H1 (cell line): ENCODE measurements around the gene SPOCK1. TPM values are rescaled to one million over a fixed set of nuclear protein-coding genes. Genes with fewer than 3 reads are reported as not detected.

Source experiments
- ATF2 ChIP-seq: IDR thresholded peaks from 2 replicates; pipeline ENCODE4 v1.6.1; 2012; ENCODE audit warnings: low read length, inconsistent platforms
- BCL11A ChIP-seq, 2 experiments: IDR thresholded peaks; one replicate each; pipeline ENCODE4 v1.6.1; 2011; ENCODE audit warnings: low read depth in 2 of 2, low read length in 2 of 2, mild to moderate bottlenecking in 2 of 2
- CBX5 ChIP-seq: fragments of 300-800, 300-1000 bp; sonication (generic); IDR thresholded peaks from 2 replicates; pipeline ENCODE4 v1.7.1; 2016; ENCODE audit warnings: antibody characterized with exemption, low read length, low read depth
- CHD7 ChIP-seq: fragments of 300-600 bp; sonication (generic); IDR thresholded peaks from 2 replicates; pipeline ENCODE4 v1.7.1; 2012; ENCODE audit warnings: low read length, moderate library complexity, mild to moderate bottlenecking, inconsistent platforms; ENCODE audit not compliant: insufficient replicate concordance
- CREB1 ChIP-seq: IDR thresholded peaks from 2 replicates; pipeline ENCODE4 v1.6.1; 2012; ENCODE audit warnings: inconsistent platforms
- JUN ChIP-seq: IDR thresholded peaks from 2 replicates; pipeline ENCODE4 v1.6.1; 2011; ENCODE audit warnings: low read depth, mild to moderate bottlenecking, improper control_type of control experiment, low read length
- MAFK ChIP-seq: IDR thresholded peaks from 2 replicates; pipeline ENCODE4 v1.6.1; 2012; ENCODE audit warnings: low read depth, mild to moderate bottlenecking, improper control_type of control experiment, low read length
- MAX ChIP-seq: IDR thresholded peaks from 2 replicates; pipeline ENCODE4 v1.6.1; 2012; ENCODE audit warnings: inconsistent platforms
- RXRA ChIP-seq: IDR thresholded peaks from 2 replicates; pipeline ENCODE4 v1.6.1; 2011; ENCODE audit warnings: low read depth, mild to moderate bottlenecking, low read length, moderate library complexity; ENCODE audit not compliant: insufficient read depth
- polyA plus RNA-seq, 7 experiments: library from polyadenylated mRNA; depleted of rRNA in 3 of 7; stranded (reverse) in 5 of 7; unstranded in 2 of 7; fragments of >200 nt in 5 of 7; fragments of 200-250 nt in 2 of 7; gene quantifications; 1 replicate in 5 of 7; 2 replicates in 1 of 7; 4 replicates in 1 of 7; pipeline versions ENCODE4 v1.2.1 to v1.2.3, GENCODE V29; 2011 to 2013; ENCODE audit warnings: missing spikeins in 2 of 7, mixed read lengths in 2 of 7
- total RNA-seq: library from RNA; stranded (reverse); fragmentation: NEBNext Ultra II Directional; extraction: Animal tissue kit (Norgen Biotek cat#: 25700); gene quantifications from 2 replicates; pipeline ENCODE4 v1.2.1, GENCODE V29; 2021

The SPOCK1 gene
- total and polyA plus RNA-seq, 2 of the 8 experiments (the other 6 are each of a cell fraction or from before 2014, with no cell fraction given), result 6.9 to 18.1 TPM

- TF ChIP-seq CHD7 (no peak), CREB1 (no peak), JUN (no peak), BCL11A (IDR thresholded peaks at IDR 0.05; ENCODE audit: low read depth in 2 of 2, low read length in 2 of 2) (no peak), MAX (no peak), MAFK (no peak), ATF2 (no peak), RXRA (no peak), CBX5 (no peak)
Observed at GRCh38 chr5:136992796-136993489, 506.2 kb downstream of the SPOCK1 start (continued).
